GM12874 (cell line): ENCODE measurements around the gene GOT1.

Source experiments
- TF ChIP-seq, protein P1 (sequence below): IDR thresholded peaks from 2 replicates; pipeline ENCODE4 v1.5.1; 2011; ENCODE audit warnings: low read depth, mild to moderate bottlenecking, control low read depth, low read length, moderate library complexity; ENCODE audit not compliant: insufficient read depth

GOT1 gene

DNA sequence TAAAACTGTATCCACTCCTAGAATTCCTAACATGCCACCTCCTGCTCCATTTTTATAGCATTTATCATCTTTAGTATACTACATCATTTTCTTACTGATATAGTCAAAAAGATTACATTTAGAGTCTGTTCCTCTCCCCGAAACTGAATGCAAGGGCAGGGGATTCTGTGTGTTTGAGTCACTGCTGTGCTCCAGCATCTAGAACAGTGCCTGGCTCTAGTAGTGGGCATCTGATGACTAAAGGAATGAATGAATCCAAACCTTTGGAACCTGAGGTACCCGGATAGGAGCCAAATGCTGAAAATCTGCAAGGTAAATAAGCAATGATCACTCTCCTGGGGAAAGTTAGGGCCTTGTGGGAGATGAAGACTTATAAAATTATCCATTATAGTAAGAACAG, 18.9 kb downstream of the GOT1 start:
- TF ChIP-seq, protein P1, sequence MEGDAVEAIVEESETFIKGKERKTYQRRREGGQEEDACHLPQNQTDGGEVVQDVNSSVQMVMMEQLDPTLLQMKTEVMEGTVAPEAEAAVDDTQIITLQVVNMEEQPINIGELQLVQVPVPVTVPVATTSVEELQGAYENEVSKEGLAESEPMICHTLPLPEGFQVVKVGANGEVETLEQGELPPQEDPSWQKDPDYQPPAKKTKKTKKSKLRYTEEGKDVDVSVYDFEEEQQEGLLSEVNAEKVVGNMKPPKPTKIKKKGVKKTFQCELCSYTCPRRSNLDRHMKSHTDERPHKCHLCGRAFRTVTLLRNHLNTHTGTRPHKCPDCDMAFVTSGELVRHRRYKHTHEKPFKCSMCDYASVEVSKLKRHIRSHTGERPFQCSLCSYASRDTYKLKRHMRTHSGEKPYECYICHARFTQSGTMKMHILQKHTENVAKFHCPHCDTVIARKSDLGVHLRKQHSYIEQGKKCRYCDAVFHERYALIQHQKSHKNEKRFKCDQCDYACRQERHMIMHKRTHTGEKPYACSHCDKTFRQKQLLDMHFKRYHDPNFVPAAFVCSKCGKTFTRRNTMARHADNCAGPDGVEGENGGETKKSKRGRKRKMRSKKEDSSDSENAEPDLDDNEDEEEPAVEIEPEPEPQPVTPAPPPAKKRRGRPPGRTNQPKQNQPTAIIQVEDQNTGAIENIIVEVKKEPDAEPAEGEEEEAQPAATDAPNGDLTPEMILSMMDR: no peak

DNA sequence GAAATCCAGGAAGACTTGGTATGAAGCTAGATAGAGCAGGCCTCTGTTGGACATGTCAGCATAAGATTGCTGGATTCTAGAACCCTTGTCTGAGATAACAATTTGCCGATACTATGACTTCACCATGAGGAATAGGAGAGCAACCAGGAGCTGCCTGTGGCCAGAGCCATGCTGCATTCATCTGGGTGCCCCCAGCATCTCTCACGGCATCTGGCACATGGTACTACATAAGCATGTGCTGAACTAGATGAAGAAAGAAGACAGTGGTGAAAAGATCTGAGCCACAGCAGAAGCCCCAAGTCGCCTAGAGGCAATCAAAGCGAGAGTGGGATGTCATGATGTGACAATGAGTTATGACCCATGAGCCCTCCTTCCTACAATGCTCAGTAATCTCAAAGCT, 19.5 kb downstream of the GOT1 start:
- TF ChIP-seq, protein P1: no peak

DNA sequence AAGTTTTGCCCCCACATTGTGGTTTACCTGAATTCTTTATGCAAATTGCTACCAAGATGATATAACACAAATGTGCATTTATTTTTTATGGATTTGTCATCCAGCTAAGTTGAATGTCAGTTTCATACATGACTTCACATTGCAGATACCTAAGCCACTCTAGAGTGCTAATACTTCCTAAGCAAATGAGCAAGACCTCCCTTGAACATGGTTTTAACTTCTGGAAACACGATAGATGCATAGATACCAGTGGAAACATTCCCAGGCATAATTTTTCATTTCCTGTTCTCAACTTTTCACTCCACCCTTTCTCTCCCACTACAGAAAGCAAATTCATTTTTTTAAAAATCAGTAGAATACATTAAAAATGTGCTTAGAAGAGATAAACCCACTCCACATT, 20.3 kb downstream of the GOT1 start:
- TF ChIP-seq, protein P1: no peak

DNA sequence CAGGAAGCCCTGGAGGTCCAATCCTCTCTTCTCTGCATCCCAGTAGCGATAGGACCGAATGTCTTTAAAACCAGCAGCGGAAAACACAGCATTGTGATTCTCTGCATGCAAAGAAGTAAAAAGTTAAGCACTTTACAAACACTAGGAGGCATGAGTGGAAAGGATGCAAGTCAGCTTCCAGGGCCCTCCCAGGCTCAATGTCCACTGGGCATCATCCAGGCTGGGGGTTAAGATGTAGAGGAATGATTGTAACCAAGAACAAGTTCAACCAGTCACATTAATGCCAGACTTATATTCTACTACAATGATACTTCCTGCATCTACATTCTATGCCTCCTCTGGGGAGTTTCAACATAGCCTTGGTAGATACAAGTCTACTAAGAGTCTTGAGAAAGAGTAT, 24.3 kb downstream of the GOT1 start:
- TF ChIP-seq, protein P1: no peak

DNA sequence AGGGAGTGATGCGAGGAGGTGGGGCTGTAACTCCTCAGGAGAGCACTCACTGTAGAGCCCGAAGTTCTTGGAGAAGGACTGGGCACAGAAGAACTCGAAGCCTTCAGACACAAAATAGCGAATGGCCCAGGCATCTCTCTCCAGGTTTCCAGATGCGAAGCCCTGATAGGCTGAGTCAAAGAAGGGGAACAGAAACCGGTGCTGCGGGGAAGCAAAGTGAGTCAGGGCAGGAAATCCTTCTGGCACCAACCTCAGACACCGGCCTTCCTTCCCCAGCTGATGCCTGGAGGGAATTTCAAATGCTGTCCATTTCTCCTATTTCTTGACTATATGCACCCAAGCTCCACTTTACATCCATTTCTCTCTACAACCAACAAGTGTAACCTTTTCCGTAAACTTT, 26.8 kb downstream of the GOT1 start:
- TF ChIP-seq, protein P1: no peak

DNA sequence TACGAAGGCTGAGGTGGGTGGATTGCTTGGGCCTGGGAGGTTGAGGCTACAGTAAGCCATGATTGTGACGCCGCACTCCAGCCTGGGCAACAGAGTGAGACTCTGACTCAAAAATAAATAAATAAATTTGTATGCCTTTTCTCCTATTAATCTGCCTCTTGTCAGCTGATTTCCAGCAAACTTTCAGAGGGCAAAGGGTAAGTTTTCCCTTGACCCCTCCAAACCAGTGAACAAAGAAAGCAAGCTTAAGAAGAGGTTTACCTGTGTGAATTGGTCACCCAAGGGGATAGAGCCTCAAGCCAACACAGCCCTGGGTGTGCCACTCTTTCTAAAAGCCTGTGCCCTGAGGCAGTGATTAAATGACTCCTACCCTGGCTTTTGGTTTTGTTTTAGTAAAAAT, 30.8 kb downstream of the GOT1 start:
- TF ChIP-seq, protein P1: no peak

DNA sequence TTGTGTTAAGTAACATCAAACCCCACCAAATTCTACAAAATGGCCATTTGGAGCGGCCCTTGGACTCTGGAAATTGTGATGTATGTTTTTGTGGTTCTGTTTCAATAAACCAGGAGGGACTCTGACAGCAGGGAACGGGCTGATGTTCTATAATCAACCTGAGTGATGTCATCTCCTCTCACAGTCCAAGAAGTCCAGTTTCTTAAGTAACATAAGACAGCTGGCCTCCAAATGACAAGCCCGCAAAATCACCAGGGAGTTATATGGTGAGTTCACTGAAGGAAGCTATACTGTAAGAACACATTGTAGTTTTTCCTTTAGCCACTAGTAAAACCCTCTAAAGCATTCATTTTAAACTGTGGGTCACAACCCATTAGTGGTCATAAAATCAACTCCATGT, 34.0 kb downstream of the GOT1 start:
- TF ChIP-seq, protein P1: no peak
